Upper lobe of left lung (tissue), 6 donors: ENCODE results near the gene ARHGEF40. TPM values are rescaled to one million over a fixed set of nuclear protein-coding genes. Genes with fewer than 3 reads are reported as not detected.

Experiments used
- ATAC-seq, 2 donors: fragments of 200-7000 bp; cut with Tn5 transposase; one replicate each; pipeline ENCODE4 v1.9.1; 2022; ENCODE audit warnings: mild to moderate bottlenecking in 2 of 2, moderate library complexity in 2 of 2; ENCODE audit not compliant: low FRiP score in 2 of 2
- DNase-seq, 2 donors: peaks; one replicate each; pipeline ENCODE4 v3.0.0-alpha.2; 2019 to 2020
- H3K27ac ChIP-seq, 4 donors: fragments of 200-600 bp; sonication (generic); one replicate each; pipeline ENCODE4 v1.5.1; 2016 to 2019
- H3K27me3 ChIP-seq, 4 donors: fragments of 200-600 bp; sonication (generic); one replicate each; pipeline ENCODE4 v1.5.1; 2017 to 2019
- H3K36me3 ChIP-seq, 4 donors: fragments of 200-600 bp; sonication (generic); one replicate each; pipeline ENCODE4 v1.5.1; 2016 to 2019
- H3K4me1 ChIP-seq, 4 donors: fragments of 200-600 bp; sonication (generic); one replicate each; pipeline ENCODE4 v1.5.1; 2018 to 2019
- H3K4me3 ChIP-seq, 4 donors: fragments of 200-600 bp; sonication (generic); one replicate each; pipeline ENCODE4 v1.5.1; 2017 to 2019; ENCODE audit warnings: mild to moderate bottlenecking in 2 of 4, moderate library complexity in 1 of 4
- H3K9me3 ChIP-seq, 4 donors: fragments of 200-600 bp; sonication (generic); one replicate each; pipeline ENCODE4 v1.5.1; 2018 to 2019
- EP300 ChIP-seq, 4 donors: sonication (generic); formaldehyde crosslinking; IDR thresholded peaks; one replicate each; pipeline ENCODE4 v1.5.1; 2017; ENCODE audit warnings: antibody characterized with exemption in 4 of 4, control low read depth in 2 of 4
- POLR2A ChIP-seq, 4 donors: fragments of 450-650 bp; IDR thresholded peaks; one replicate each; pipeline ENCODE4 v1.5.1; 2016 to 2017; ENCODE audit warnings: antibody characterized with exemption in 4 of 4, mild to moderate bottlenecking in 2 of 4
- POLR2AphosphoS5 ChIP-seq, 2 donors: sonication (generic); formaldehyde crosslinking; IDR thresholded peaks; one replicate each; pipeline ENCODE4 v1.5.1; 2017; ENCODE audit warnings: antibody characterized with exemption in 2 of 2
- WGBS, 2 donors: methylation state at CpG; one replicate each; pipeline ENCODE4 v1.1.5; 2017 to 2018; 5-methylcytosine and 5-hydroxymethylcytosine counted together
- total RNA-seq, 6 donors: library from RNA; depleted of rRNA in 4 of 6; stranded (reverse); fragments of >200 nt in 4 of 6; gene quantifications; one replicate each; pipeline versions ENCODE4 v1.1.0 to v1.2.1, GENCODE V29; 2016 to 2021
- TF ChIP-seq, protein P1 (sequence below), 6 experiments: fragments of 450-650 bp in 4 of 6; fragments of 200-600 bp in 2 of 6; sonication (generic) in 2 of 6; IDR thresholded peaks; one replicate each; pipeline ENCODE4 v1.5.1; 2016 to 2019; ENCODE audit warnings: antibody characterized with exemption in 6 of 6
- donor health status: DM: no; HTN: no; CAD: no; lungs with moderate emphysema.
- donor health status: DM: no; HTN: yes; CAD: no; lungs with severe emphysema.

The ARHGEF40 gene
- total RNA-seq, 6 donors from 2014 or later: 24.8 to 74.4 (median 36.0) TPM

- TF ChIP-seq POLR2AphosphoS5 (IDR thresholded peaks at IDR 0.05): no peak
- no peak for TF ChIP-seq POLR2A (IDR thresholded peaks at IDR 0.05)
- TF ChIP-seq EP300 (IDR thresholded peaks at IDR 0.05): no peak
- TF ChIP-seq, protein P1, sequence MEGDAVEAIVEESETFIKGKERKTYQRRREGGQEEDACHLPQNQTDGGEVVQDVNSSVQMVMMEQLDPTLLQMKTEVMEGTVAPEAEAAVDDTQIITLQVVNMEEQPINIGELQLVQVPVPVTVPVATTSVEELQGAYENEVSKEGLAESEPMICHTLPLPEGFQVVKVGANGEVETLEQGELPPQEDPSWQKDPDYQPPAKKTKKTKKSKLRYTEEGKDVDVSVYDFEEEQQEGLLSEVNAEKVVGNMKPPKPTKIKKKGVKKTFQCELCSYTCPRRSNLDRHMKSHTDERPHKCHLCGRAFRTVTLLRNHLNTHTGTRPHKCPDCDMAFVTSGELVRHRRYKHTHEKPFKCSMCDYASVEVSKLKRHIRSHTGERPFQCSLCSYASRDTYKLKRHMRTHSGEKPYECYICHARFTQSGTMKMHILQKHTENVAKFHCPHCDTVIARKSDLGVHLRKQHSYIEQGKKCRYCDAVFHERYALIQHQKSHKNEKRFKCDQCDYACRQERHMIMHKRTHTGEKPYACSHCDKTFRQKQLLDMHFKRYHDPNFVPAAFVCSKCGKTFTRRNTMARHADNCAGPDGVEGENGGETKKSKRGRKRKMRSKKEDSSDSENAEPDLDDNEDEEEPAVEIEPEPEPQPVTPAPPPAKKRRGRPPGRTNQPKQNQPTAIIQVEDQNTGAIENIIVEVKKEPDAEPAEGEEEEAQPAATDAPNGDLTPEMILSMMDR (IDR thresholded peaks at IDR 0.05): no peak
- H3K36me3 ChIP-seq: no peaks in the 10 kb centered on the region
- no peaks in the 10 kb centered on the region for H3K27me3 ChIP-seq
- H3K4me1 ChIP-seq: peaks cover 0 to 10% (median 3%) of the 10 kb centered on the region in 4 donors
- no peak overlapping the region for H3K4me3 ChIP-seq
- H3K9me3 ChIP-seq: no peaks in the 10 kb centered on the region
- 88 to 91% methylated on average over 20 of the region's 20 CpGs for WGBS, 2 donors
- no peak for DNase-seq
- no peak overlapping the region for H3K27ac ChIP-seq
- no peak for ATAC-seq
These were observed 16.7 kb upstream of the ARHGEF40 start for GRCh38 chr14:21053184-21054122.

DNA sequence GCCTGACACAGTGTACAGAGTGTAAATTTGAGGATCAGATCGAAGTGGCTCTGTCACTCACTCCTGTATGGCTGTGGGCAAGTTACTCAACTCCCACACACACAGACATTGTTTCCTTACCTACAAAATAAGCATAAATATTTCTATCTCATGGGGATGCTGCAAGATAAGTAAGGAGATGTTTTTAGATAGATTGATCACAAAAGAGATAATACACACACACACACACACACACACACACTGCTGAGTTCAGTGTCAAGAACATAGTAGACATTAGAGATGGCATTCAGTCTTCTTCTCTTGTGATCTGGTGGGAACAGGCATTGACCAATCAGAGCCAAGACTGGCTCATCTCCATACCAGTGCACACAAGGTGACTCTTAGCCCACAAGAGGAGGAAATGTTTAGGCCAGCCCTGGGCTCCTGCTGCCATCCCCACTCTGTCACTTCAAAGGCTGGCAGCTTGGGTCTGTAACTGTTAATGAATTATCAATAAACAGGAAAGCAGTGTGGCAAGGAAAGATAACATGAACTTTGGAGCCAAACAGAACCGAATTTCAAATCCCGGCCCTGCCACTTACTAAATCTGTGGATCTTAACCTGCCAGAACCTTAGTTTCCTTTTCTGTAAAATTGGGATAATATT, 15.9 kb upstream of the ARHGEF40 start:
- TF ChIP-seq POLR2A (IDR thresholded peaks at IDR 0.05) (no peak), EP300 (IDR thresholded peaks at IDR 0.05) (no peak), POLR2AphosphoS5 (IDR thresholded peaks at IDR 0.05) (no peak)
- TF ChIP-seq, protein P1 (IDR thresholded peaks at IDR 0.05): no peak
- Histone ChIP-seq H3K9me3 (no peaks in the 10 kb centered on the region), H3K4me1 (peaks cover 0 to 10% (median 3%) of the 10 kb centered on the region in 4 donors), H3K27ac (no peak overlapping the region), H3K36me3 (no peaks in the 10 kb centered on the region), H3K27me3 (no peaks in the 10 kb centered on the region), H3K4me3 (no peak overlapping the region)
- WGBS, 2 donors: 46 to 51% methylated on average over 3 of the region's 3 CpGs
- ATAC-seq: no peak
- DNase-seq: no peak

- WGBS, 2 donors: 71 to 79% methylated on average over 4 of the region's 4 CpGs
- H3K36me3 ChIP-seq: no peaks in the 10 kb centered on the region
- TF ChIP-seq POLR2A (IDR thresholded peaks at IDR 0.05) (no peak), EP300 (IDR thresholded peaks at IDR 0.05) (no peak), POLR2AphosphoS5 (IDR thresholded peaks at IDR 0.05) (no peak)
- DNase-seq (no peak), ATAC-seq (no peak)
- no peaks in the 10 kb centered on the region for H3K27me3 ChIP-seq
- peaks cover 0 to 10% (median 3%) of the 10 kb centered on the region in 4 donors for H3K4me1 ChIP-seq
- no peaks in the 10 kb centered on the region for H3K9me3 ChIP-seq
- no peak overlapping the region for H3K4me3 ChIP-seq
- H3K27ac ChIP-seq: no peak overlapping the region
These were observed 15.3 kb upstream of the ARHGEF40 start for GRCh38 chr14:21054768-21055145.

DNA sequence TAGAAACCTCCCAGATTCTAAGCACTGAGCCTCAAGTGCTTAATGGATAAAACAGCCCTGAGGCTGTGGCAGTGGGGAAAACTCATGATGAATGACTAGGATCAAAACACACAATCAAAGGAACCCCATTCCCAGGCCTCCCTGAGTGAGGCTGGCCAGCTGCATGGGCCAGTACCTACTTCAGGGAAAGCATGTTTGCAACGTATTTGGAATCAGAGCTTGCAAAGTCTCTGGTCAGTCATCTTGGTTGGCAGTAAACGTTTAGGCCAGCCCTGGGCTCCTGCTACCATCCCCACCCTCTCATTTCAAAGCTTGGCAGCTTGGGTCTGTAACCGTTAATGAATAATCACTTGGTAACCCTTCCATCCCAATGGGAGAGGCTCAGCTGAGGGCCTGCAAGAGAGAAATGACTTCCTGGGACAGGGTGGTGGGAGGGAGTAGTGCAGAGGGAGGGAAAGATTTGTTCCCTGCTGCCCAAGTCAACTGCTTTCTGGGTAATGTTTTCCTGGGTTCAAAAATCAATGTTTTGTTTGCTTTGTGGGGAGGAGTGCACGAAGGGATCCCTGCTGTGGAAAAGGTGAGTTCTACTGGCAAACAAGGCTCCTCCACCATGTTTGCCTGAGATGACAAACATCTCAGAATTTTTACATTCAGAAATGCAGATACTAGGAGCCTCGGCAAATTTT, 14.5 kb upstream of the ARHGEF40 start:
- H3K36me3 ChIP-seq: no peaks in the 10 kb centered on the region
- H3K27ac ChIP-seq: no peak overlapping the region
- no peak for DNase-seq
- TF ChIP-seq, protein P1 (IDR thresholded peaks at IDR 0.05): no peak
- no peak for TF ChIP-seq EP300 (IDR thresholded peaks at IDR 0.05)
- TF ChIP-seq POLR2A (IDR thresholded peaks at IDR 0.05): no peak
- no peak for TF ChIP-seq POLR2AphosphoS5 (IDR thresholded peaks at IDR 0.05)
- peak in 1 of 2 donors; percentile 19 for ATAC-seq
- no peaks in the 10 kb centered on the region for H3K9me3 ChIP-seq
- WGBS, 2 donors: 53 to 60% methylated on average over 5 of the region's 5 CpGs
- H3K27me3 ChIP-seq: no peaks in the 10 kb centered on the region
- peaks cover 0 to 10% (median 3%) of the 10 kb centered on the region in 4 donors for H3K4me1 ChIP-seq
- H3K4me3 ChIP-seq: no peak overlapping the region
